Panc1 (cell line): ENCODE data around the gene RIMBP2. TPM values are rescaled to one million over a fixed set of nuclear protein-coding genes. Genes with fewer than 3 reads are reported as not detected.

Experiments used
- ATAC-seq: fragments of 200-7000 bp; cut with Tn5 transposase; 2 replicates; pipeline ENCODE4 v1.9.1; 2020; ENCODE audit warnings: mild to moderate bottlenecking, moderate library complexity
- BruUV-seq: library from RNA; stranded (reverse); fragments of 400-500 nt; replicated peaks from 2 replicates; lab custom pipeline; 2021; lab: Mats Ljungman, UMichigan
- CTCF ChIA-PET: fragments of 300-600 bp; sonication (Branson Sonifier 250); formaldehyde crosslinking; loops from one replicate; lab custom pipeline; 2022; ENCODE audit warnings: antibody characterized with exemption; lab: Charles Lee
- POLR2A ChIA-PET: fragments of 300-600 bp; sonication (Branson Sonifier 250); formaldehyde crosslinking; loops from one replicate; lab custom pipeline; 2022; ENCODE audit warnings: antibody characterized with exemption; lab: Charles Lee
- DNase-seq: peaks from one replicate; pipeline ENCODE4 v3.0.0-alpha.2; 2010; ENCODE audit warnings: low read depth, low spot score
- H3K27ac ChIP-seq: 2 replicates; pipeline ENCODE4 v1.5.1; 2011; ENCODE audit warnings: mild to moderate bottlenecking, low read length, inconsistent platforms
- H3K27me3 ChIP-seq: fragments of 200-500 bp; sonication (Bioruptor generic); 2 replicates; pipeline ENCODE4 v1.6.0; 2014; ENCODE audit warnings: low read length, inconsistent platforms; ENCODE audit not compliant: control insufficient read depth, insufficient read depth
- H3K36me3 ChIP-seq: fragments of 200-500 bp; sonication (Bioruptor generic); 2 replicates; pipeline ENCODE4 v1.5.1; 2014; ENCODE audit warnings: inconsistent platforms, mild to moderate bottlenecking, low read length, moderate library complexity; ENCODE audit not compliant: control insufficient read depth, insufficient read depth
- H3K4me1 ChIP-seq: 2 replicates; pipeline ENCODE4 v1.5.1; 2011; ENCODE audit warnings: inconsistent platforms, mild to moderate bottlenecking, low read length, moderate library complexity; ENCODE audit not compliant: control insufficient read depth, insufficient read depth
- H3K4me3 ChIP-seq, 2 experiments: 2 replicates each; pipeline ENCODE4 v1.5.1; 2011 to 2012; ENCODE audit warnings: low read depth in 2 of 2, low read length in 2 of 2, mild to moderate bottlenecking in 2 of 2, inconsistent platforms in 1 of 2, moderate library complexity in 1 of 2
- H3K9me3 ChIP-seq: fragments of 200-500 bp; sonication (Bioruptor generic); 2 replicates; pipeline ENCODE4 v1.5.1; 2014; ENCODE audit warnings: low read depth, mild to moderate bottlenecking, inconsistent platforms, low read length, moderate library complexity; ENCODE audit not compliant: control insufficient read depth, insufficient read depth
- CTCF ChIP-seq: fragments of 450-650 bp; IDR thresholded peaks from 2 replicates; pipeline ENCODE4 v1.5.1; 2017; ENCODE audit warnings: mild to moderate bottlenecking
- POLR2AphosphoS5 ChIP-seq: IDR thresholded peaks from 2 replicates; pipeline ENCODE4 v1.6.1; 2012; ENCODE audit warnings: mild to moderate bottlenecking, low read depth, low read length, moderate library complexity
- REST ChIP-seq, 2 experiments: IDR thresholded peaks; 2 replicates each; pipeline ENCODE4 v1.6.1; 2011 to 2012; ENCODE audit warnings: low read depth in 2 of 2, control low read depth in 1 of 2, low read length in 1 of 2, mild to moderate bottlenecking in 1 of 2, moderate library complexity in 1 of 2; ENCODE audit not compliant: insufficient read depth in 1 of 2
- SIN3A ChIP-seq: IDR thresholded peaks from 2 replicates; pipeline ENCODE4 v1.6.1; 2012; ENCODE audit warnings: low read depth, mild to moderate bottlenecking, low read length, moderate library complexity, borderline replicate concordance; ENCODE audit not compliant: insufficient read depth
- TCF7L2 ChIP-seq: IDR thresholded peaks from 2 replicates; pipeline ENCODE4 v1.6.1; 2011; ENCODE audit warnings: mild to moderate bottlenecking, low read depth, low read length, inconsistent platforms
- in situ Hi-C: cut with HindIII; loops from 2 replicates; pipeline ENCODE4 v1.10.0; 2016; ENCODE audit warnings: low sequenced_read_pairs, low pct_unique_long_range_greater_than_20kb
- intact Hi-C: fragments of 100-400 bp; cut with micrococcal nuclease; formaldehyde crosslinking; loops from one replicate; pipeline ENCODE4 v1.10.0; 2022; ENCODE audit not compliant: unreplicated experiment
- total RNA-seq: library from RNA; stranded (reverse); gene quantifications from one replicate; pipeline ENCODE4 v1.2.1, GENCODE V29; 2021; ENCODE audit not compliant: unreplicated experiment

RIMBP2 gene
- total RNA-seq, 1 experiment from 2014 or later: not detected

DNA sequence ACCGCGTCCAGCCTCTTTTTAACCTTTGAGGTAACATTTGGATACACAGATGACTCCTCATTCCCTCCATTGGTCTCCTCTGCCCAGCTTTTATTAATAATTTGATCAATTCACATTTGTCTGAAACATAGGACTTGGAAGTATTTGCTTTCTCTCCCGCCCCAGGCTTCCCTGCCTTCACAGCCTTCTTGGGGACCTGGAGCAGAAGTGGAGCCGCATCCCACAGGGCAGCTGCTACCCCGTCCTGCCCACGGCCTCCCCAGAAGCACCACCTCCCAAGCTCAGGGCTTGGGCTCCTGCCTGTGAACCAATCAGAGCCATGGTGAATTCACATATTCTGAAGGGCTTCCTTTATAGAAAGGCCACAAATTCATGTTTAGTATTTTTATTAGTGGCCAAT, 280.8 kb downstream of the RIMBP2 start:
- no peaks in the 10 kb centered on the region for H3K36me3 ChIP-seq
- ChIA-PET CTCF (no interaction called here), POLR2A (no interaction called here)
- in situ Hi-C loops: no loop called here
- ATAC-seq (no peak), DNase-seq (no peak)
- no peak for TF ChIP-seq TCF7L2
- no peak for TF ChIP-seq POLR2AphosphoS5
- no TSS peak for BruUV-seq
- no peak overlapping the region for H3K27ac ChIP-seq
- intact Hi-C loops: no loop called here
- H3K27me3 ChIP-seq: no peaks in the 10 kb centered on the region
- H3K4me3 ChIP-seq: no peak overlapping the region
- no peaks in the 10 kb centered on the region for H3K4me1 ChIP-seq
- H3K9me3 ChIP-seq: no peaks in the 10 kb centered on the region

DNA sequence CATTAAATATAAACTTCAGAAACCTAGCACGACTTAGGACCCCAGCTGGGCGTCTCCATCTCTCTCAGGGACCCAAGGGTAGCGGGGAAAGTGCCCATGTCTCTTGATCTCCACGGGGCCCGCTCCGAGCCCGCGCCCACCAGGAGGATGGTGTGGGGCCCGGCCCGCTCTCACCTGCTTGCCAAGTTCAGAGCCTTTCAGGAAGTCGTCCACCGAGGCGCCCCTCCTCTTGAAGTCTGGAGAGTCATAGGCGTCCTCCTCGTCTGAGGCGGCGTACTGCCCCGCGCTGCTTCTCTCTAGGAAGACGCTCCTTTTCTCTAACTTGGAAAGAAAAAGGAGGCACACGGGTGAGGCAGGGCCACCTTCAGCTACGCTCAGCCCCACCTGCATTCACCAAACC, 281.5 kb downstream of the RIMBP2 start:
- Histone ChIP-seq H3K27me3 (no peaks in the 10 kb centered on the region), H3K27ac (no peak overlapping the region), H3K9me3 (no peaks in the 10 kb centered on the region), H3K4me3 (no peak overlapping the region), H3K36me3 (no peaks in the 10 kb centered on the region), H3K4me1 (no peaks in the 10 kb centered on the region)
- ChIA-PET POLR2A (no interaction called here), CTCF (no interaction called here)
- intact Hi-C loops (no loop called here), in situ Hi-C loops (no loop called here)
- ATAC-seq (no peak), DNase-seq (no peak)
- BruUV-seq: no TSS peak
- TF ChIP-seq POLR2AphosphoS5 (no peak), SIN3A (no peak), REST (IDR thresholded peaks at IDR 0.05; ENCODE audit: insufficient read depth in 1 of 2, low read depth in 2 of 2, low read length in 1 of 2) (no peak), CTCF (no peak), TCF7L2 (no peak)

GRCh38 chr12:130433834-130434233, 282.3 kb downstream of the RIMBP2 start:
- Histone ChIP-seq H3K4me3 (no peak overlapping the region), H3K4me1 (no peaks in the 10 kb centered on the region), H3K36me3 (no peaks in the 10 kb centered on the region), H3K27ac (no peak overlapping the region), H3K9me3 (no peaks in the 10 kb centered on the region), H3K27me3 (no peaks in the 10 kb centered on the region)
- CTCF ChIA-PET: no interaction called here
- intact Hi-C loops (no loop called here), in situ Hi-C loops (no loop called here)
- TF ChIP-seq CTCF (no peak), POLR2AphosphoS5 (no peak), TCF7L2 (no peak), SIN3A (no peak)
- ATAC-seq (no peak), DNase-seq (no peak)
- POLR2A ChIA-PET: no interaction called here
- BruUV-seq: no TSS peak
